LoVo (cell line): ENCODE measurements around the gene FYTTD1.

Source experiments
- DNase-seq: peaks from one replicate; pipeline ENCODE4 v3.0.0-alpha.2; 2016; ENCODE audit warnings: low spot score

Gene FYTTD1

DNA sequence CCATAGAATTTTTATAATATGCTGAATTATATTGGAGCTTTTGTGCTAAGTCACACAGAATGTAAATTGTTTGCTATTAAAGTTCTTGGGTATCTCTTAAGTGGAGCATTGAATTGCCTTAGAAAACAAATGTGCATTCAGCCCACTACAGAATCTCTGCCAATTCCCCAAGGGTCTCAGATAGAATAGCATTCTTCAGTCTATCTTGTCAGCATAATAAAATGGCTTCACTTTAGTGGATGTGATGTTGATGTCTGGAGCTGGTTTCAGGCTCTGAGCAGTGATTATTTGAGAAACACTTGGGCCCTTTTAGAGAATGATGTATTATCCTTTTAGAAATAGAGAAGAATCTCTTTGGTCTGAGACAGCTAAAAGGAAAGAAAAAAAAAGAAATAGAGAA, 86.6 kb downstream of the FYTTD1 start:
- no peak for DNase-seq
